HEK293T (cell line): ENCODE data around the gene ZFP57.

Experiments used
- ARNT ChIP-seq: fragments of 450-650 bp; IDR thresholded peaks from 2 replicates; pipeline ENCODE4 v1.6.1; 2017; ENCODE audit warnings: mild to moderate bottlenecking
- BHLHE40 ChIP-seq: fragments of 450-650 bp; IDR thresholded peaks from 2 replicates; pipeline ENCODE4 v1.6.1; 2016; ENCODE audit warnings: mild to moderate bottlenecking, moderate library complexity, borderline replicate concordance
- ELF4 ChIP-seq: fragments of 450-650 bp; IDR thresholded peaks from 2 replicates; pipeline ENCODE4 v1.6.1; 2017; ENCODE audit warnings: antibody characterized with exemption
- FOXA1 ChIP-seq: fragments of 450-650 bp; IDR thresholded peaks from 2 replicates; pipeline ENCODE4 v1.6.1; 2016; ENCODE audit warnings: mild to moderate bottlenecking
- FOXK2 ChIP-seq: fragments of 450-650 bp; IDR thresholded peaks from 2 replicates; pipeline ENCODE4 v1.6.1; 2016; ENCODE audit warnings: mild to moderate bottlenecking
- FOXM1 ChIP-seq: fragments of 450-650 bp; IDR thresholded peaks from 2 replicates; pipeline ENCODE4 v1.6.1; 2017; ENCODE audit warnings: mild to moderate bottlenecking, borderline replicate concordance
- L3MBTL2 ChIP-seq: fragments of 450-650 bp; conservative IDR thresholded peaks from 2 replicates; pipeline ENCODE4 v1.6.1; 2016; ENCODE audit warnings: mild to moderate bottlenecking
- LEF1 ChIP-seq: fragments of 450-650 bp; IDR thresholded peaks from 2 replicates; pipeline ENCODE4 v1.6.1; 2017; ENCODE audit warnings: mild to moderate bottlenecking, borderline replicate concordance
- PKNOX1 ChIP-seq: fragments of 450-650 bp; IDR thresholded peaks from 2 replicates; pipeline ENCODE4 v1.6.1; 2016
- SP1 ChIP-seq: fragments of 450-650 bp; IDR thresholded peaks from 2 replicates; pipeline ENCODE4 v1.6.1; 2017
- SUZ12 ChIP-seq: fragments of 450-650 bp; IDR thresholded peaks from 2 replicates; pipeline ENCODE4 v1.6.1; 2016; ENCODE audit warnings: mild to moderate bottlenecking
- TARDBP ChIP-seq: fragments of 450-650 bp; IDR thresholded peaks from 2 replicates; pipeline ENCODE4 v1.6.1; 2016
- ZNF384 ChIP-seq: fragments of 450-650 bp; IDR thresholded peaks from 2 replicates; pipeline ENCODE4 v1.6.1; 2016

- no peak for TF ChIP-seq ELF4
- no peak for TF ChIP-seq ZNF384
- no peak for TF ChIP-seq L3MBTL2
- no peak for TF ChIP-seq PKNOX1
- TF ChIP-seq BHLHE40: no peak
- no peak for TF ChIP-seq SP1
- no peak for TF ChIP-seq FOXM1
- TF ChIP-seq FOXK2: no peak
- no peak for TF ChIP-seq FOXA1
- no peak for TF ChIP-seq SUZ12
- no peak for TF ChIP-seq ARNT
- no peak for TF ChIP-seq TARDBP
- TF ChIP-seq LEF1: no peak
Observed at GRCh38 chr6:29649701-29650673, 31.0 kb downstream of the ZFP57 start.
